WTC11 (cell line): ENCODE results near the gene CNTNAP2. TPM values are rescaled to one million over a fixed set of nuclear protein-coding genes. Genes with fewer than 3 reads are reported as not detected.

Experiments
- ATAC-seq: fragments of 200-7000 bp; cut with Tn5 transposase; 2 replicates; pipeline ENCODE4 v1.10.0; 2021; ENCODE audit warnings: mild to moderate bottlenecking, moderate library complexity
- CTCF ChIA-PET: fragments of 300-600 bp; sonication (Branson Sonifier 250); formaldehyde crosslinking; loops from one replicate; lab custom pipeline; 2021; ENCODE audit warnings: antibody characterized with exemption; lab: Charles Lee
- POLR2A ChIA-PET: fragments of 350-600 bp; sonication (Branson Sonifier 250); formaldehyde crosslinking; loops from one replicate; lab custom pipeline; 2021; ENCODE audit warnings: antibody characterized with exemption; lab: Charles Lee
- DNase-seq: peaks from one replicate; pipeline ENCODE4 v3.0.0; 2021; ENCODE audit warnings: low spot score
- H3K27ac Mint-ChIP-seq: 2 replicates; pipeline ENCODE4 v1.8.0; 2021; ENCODE audit warnings: mixed read lengths
- H3K27me3 Mint-ChIP-seq: 2 replicates; pipeline ENCODE4 v1.8.0; 2021; ENCODE audit warnings: low read depth, mild to moderate bottlenecking, moderate library complexity, mixed read lengths
- H3K36me3 Mint-ChIP-seq: 2 replicates; pipeline ENCODE4 v1.8.0; 2021; ENCODE audit warnings: mixed read lengths
- H3K4me1 Mint-ChIP-seq: 2 replicates; pipeline ENCODE4 v1.8.0; 2022; ENCODE audit warnings: mixed read lengths
- H3K4me3 Mint-ChIP-seq: 2 replicates; pipeline ENCODE4 v1.8.0; 2021; ENCODE audit warnings: mild to moderate bottlenecking, moderate library complexity, mixed read lengths
- H3K9me3 Mint-ChIP-seq: 2 replicates; pipeline ENCODE4 v1.8.0; 2021; ENCODE audit warnings: mixed read lengths
- CREB1 ChIP-seq: sonication (generic); formaldehyde crosslinking; IDR thresholded peaks from 2 replicates; pipeline ENCODE4 v1.8.0; 2023; ENCODE audit warnings: mild to moderate bottlenecking, missing genetic modification reagents
- IRF1 ChIP-seq: sonication (generic); formaldehyde crosslinking; IDR thresholded peaks from 2 replicates; pipeline ENCODE4 v1.8.0; 2023; ENCODE audit warnings: missing genetic modification reagents
- JAZF1 ChIP-seq: fragments of 250-450 bp; sonication (Bioruptor Pico); IDR thresholded peaks from 2 replicates; pipeline ENCODE4 v1.9.0; 2021; ENCODE audit warnings: moderate library complexity, mild to moderate bottlenecking, inconsistent platforms
- KAT7 ChIP-seq: sonication (generic); formaldehyde crosslinking; IDR thresholded peaks from 2 replicates; pipeline ENCODE4 v1.8.1; 2023; ENCODE audit warnings: missing genetic modification reagents, mild to moderate bottlenecking, borderline replicate concordance
- MLX ChIP-seq: sonication (generic); formaldehyde crosslinking; IDR thresholded peaks from 2 replicates; pipeline ENCODE4 v1.8.1; 2023; ENCODE audit warnings: mild to moderate bottlenecking, missing genetic modification reagents, moderate library complexity
- NFATC4 ChIP-seq: fragments of 250-450 bp; sonication (Bioruptor Pico); IDR thresholded peaks from 2 replicates; pipeline ENCODE4 v1.9.0; 2021; ENCODE audit warnings: mild to moderate bottlenecking
- NR1H2 ChIP-seq: sonication (generic); formaldehyde crosslinking; IDR thresholded peaks from 2 replicates; pipeline ENCODE4 v1.9.0; 2021; ENCODE audit warnings: mild to moderate bottlenecking, moderate library complexity, missing genetic modification reagents
- TCF7 ChIP-seq: sonication (generic); formaldehyde crosslinking; IDR thresholded peaks from 2 replicates; pipeline ENCODE4 v1.8.0; 2022; ENCODE audit warnings: mild to moderate bottlenecking, low read depth, missing genetic modification reagents, moderate library complexity
- TEAD1 ChIP-seq: sonication (generic); formaldehyde crosslinking; IDR thresholded peaks from 2 replicates; pipeline ENCODE4 v1.8.0; 2022; ENCODE audit warnings: mild to moderate bottlenecking, missing genetic modification reagents
- TEAD4 ChIP-seq: sonication (generic); formaldehyde crosslinking; IDR thresholded peaks from 2 replicates; pipeline ENCODE4 v1.8.0; 2022; ENCODE audit warnings: mild to moderate bottlenecking, missing genetic modification reagents
- TP53 ChIP-seq: sonication (generic); formaldehyde crosslinking; IDR thresholded peaks from 2 replicates; pipeline ENCODE4 v1.8.1; 2023; ENCODE audit warnings: mild to moderate bottlenecking, missing genetic modification reagents
- ZBTB21 ChIP-seq: sonication (generic); formaldehyde crosslinking; IDR thresholded peaks from 2 replicates; pipeline ENCODE4 v1.8.1; 2023; ENCODE audit warnings: mild to moderate bottlenecking, missing genetic modification reagents, borderline replicate concordance
- ZNF121 ChIP-seq: sonication (generic); formaldehyde crosslinking; IDR thresholded peaks from 2 replicates; pipeline ENCODE4 v1.8.0; 2023; ENCODE audit warnings: missing genetic modification reagents
- ZNF219 ChIP-seq: sonication (generic); formaldehyde crosslinking; IDR thresholded peaks from 2 replicates; pipeline ENCODE4 v1.8.0; 2023; ENCODE audit warnings: missing genetic modification reagents, mild to moderate bottlenecking, borderline replicate concordance
- ZNF532 ChIP-seq: fragments of 250-450 bp; sonication (Bioruptor Pico); IDR thresholded peaks from 2 replicates; pipeline ENCODE4 v1.9.0; 2021; ENCODE audit warnings: mild to moderate bottlenecking, borderline replicate concordance
- total RNA-seq: library from RNA; stranded (reverse); gene quantifications from 3 replicates; pipeline ENCODE4 v1.2.3, GENCODE V29; 2021
- TF ChIP-seq, protein P1 (sequence below): sonication (generic); formaldehyde crosslinking; IDR thresholded peaks from 2 replicates; pipeline ENCODE4 v1.8.0; 2023; ENCODE audit warnings: missing genetic modification reagents, mild to moderate bottlenecking, borderline replicate concordance
- TF ChIP-seq, protein P2 (sequence below): sonication (generic); formaldehyde crosslinking; IDR thresholded peaks from 2 replicates; pipeline ENCODE4 v1.8.1; 2022; ENCODE audit warnings: low read depth, mild to moderate bottlenecking, moderate library complexity, missing genetic modification reagents, borderline replicate concordance

CNTNAP2 gene
- total RNA-seq, 1 experiment from 2014 or later: 63.8 TPM

DNA sequence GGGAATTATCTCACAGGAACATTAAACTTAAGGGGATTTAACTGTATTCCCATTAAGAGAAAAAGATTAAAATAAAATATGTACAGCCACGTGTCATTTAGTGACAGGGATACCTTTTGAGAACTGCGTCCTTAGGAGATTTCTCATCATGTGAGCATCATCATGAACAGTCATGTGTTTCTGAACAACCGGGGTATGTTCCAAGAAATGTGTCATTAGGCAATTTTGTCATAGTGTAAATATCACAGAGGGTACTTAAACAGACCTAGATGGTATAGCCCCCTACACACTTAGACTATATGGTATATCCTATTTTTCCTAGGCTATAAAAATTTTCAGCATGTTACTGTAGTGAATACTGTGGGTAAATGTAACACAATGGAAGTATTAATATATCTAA is 840.3 kb downstream of the CNTNAP2 start:
- Mint-ChIP-seq H3K4me3 (no peak overlapping the region), H3K27ac (no peak overlapping the region), H3K27me3 (no peaks in the 10 kb centered on the region), H3K4me1 (peaks cover 12% of the 10 kb centered on the region), H3K9me3 (peaks cover 4% of the 10 kb centered on the region; the same call in 1 of the 2 replicates), H3K36me3 (no peaks in the 10 kb centered on the region)
- DNase-seq (no peak), ATAC-seq (no peak)
- ChIA-PET POLR2A (no interaction called here), CTCF (no interaction called here)
- TF ChIP-seq JAZF1 (no peak), KAT7 (CRISPR knock-in tag) (no peak), NFATC4 (no peak), ZNF219 (CRISPR knock-in tag) (no peak), IRF1 (CRISPR knock-in tag) (no peak), TEAD1 (CRISPR knock-in tag) (no peak), ZBTB21 (CRISPR knock-in tag) (no peak), ZNF532 (CRISPR knock-in tag) (no peak), TCF7 (CRISPR knock-in tag) (no peak), TEAD4 (CRISPR knock-in tag) (no peak), MLX (CRISPR knock-in tag) (no peak), TP53 (no peak), ZNF121 (CRISPR knock-in tag) (no peak), CREB1 (CRISPR knock-in tag) (no peak), NR1H2 (CRISPR knock-in tag) (no peak)
- TF ChIP-seq, protein P1, sequence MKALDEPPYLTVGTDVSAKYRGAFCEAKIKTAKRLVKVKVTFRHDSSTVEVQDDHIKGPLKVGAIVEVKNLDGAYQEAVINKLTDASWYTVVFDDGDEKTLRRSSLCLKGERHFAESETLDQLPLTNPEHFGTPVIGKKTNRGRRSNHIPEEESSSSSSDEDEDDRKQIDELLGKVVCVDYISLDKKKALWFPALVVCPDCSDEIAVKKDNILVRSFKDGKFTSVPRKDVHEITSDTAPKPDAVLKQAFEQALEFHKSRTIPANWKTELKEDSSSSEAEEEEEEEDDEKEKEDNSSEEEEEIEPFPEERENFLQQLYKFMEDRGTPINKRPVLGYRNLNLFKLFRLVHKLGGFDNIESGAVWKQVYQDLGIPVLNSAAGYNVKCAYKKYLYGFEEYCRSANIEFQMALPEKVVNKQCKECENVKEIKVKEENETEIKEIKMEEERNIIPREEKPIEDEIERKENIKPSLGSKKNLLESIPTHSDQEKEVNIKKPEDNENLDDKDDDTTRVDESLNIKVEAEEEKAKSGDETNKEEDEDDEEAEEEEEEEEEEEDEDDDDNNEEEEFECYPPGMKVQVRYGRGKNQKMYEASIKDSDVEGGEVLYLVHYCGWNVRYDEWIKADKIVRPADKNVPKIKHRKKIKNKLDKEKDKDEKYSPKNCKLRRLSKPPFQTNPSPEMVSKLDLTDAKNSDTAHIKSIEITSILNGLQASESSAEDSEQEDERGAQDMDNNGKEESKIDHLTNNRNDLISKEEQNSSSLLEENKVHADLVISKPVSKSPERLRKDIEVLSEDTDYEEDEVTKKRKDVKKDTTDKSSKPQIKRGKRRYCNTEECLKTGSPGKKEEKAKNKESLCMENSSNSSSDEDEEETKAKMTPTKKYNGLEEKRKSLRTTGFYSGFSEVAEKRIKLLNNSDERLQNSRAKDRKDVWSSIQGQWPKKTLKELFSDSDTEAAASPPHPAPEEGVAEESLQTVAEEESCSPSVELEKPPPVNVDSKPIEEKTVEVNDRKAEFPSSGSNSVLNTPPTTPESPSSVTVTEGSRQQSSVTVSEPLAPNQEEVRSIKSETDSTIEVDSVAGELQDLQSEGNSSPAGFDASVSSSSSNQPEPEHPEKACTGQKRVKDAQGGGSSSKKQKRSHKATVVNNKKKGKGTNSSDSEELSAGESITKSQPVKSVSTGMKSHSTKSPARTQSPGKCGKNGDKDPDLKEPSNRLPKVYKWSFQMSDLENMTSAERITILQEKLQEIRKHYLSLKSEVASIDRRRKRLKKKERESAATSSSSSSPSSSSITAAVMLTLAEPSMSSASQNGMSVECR (CRISPR knock-in tag): no peak
- TF ChIP-seq, protein P2, sequence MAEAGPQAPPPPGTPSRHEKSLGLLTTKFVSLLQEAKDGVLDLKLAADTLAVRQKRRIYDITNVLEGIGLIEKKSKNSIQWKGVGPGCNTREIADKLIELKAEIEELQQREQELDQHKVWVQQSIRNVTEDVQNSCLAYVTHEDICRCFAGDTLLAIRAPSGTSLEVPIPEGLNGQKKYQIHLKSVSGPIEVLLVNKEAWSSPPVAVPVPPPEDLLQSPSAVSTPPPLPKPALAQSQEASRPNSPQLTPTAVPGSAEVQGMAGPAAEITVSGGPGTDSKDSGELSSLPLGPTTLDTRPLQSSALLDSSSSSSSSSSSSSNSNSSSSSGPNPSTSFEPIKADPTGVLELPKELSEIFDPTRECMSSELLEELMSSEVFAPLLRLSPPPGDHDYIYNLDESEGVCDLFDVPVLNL (CRISPR knock-in tag): no peak
